ENCODE measurements around the gene MITF.
A peak's percentile ranks its signal among the peaks of the same experiment; 100 is the strongest.

MITF gene

DNA sequence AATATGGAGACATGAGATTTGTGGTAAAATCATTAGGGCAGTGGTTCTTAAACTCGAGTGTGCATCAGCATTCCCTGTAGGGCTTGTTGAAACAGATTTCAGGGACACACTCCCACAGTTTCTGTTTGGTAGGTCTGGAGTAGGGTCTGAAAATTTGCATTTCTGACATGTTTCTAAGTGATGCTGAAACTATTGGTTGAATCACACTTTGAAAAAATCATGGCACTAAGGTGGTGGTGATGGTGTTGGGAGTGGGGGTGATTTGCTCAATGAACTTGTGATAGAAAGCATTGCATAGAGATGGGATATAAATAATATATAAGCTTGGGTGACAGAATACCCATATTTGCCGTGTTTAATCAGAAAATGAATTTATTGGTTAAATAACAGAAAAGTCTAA, 11.3 kb downstream of the MITF start:
- peak overlapping the region in 1 of 2 experiments; percentile 84 for H3K4ac ChIP-seq (ENCODE audit: low read depth in 1 of 2, low read length in 2 of 2)
- H3K27ac ChIP-seq (ENCODE audit: low read length, poor library complexity, severe bottlenecking) = no peak overlapping the region
- H3K9ac ChIP-seq (ENCODE audit: low read length) = peak overlapping the region; percentile 59
- no peaks in the 10 kb centered on the region for H3K27me3 ChIP-seq (ENCODE audit: control insufficient read depth in 1 of 2, insufficient read depth in 1 of 2, low read length in 2 of 2)
- H4K91ac ChIP-seq (ENCODE audit: low read length) = no peak overlapping the region
- H2BK12ac ChIP-seq (ENCODE audit: low read length in 2 of 2) = no peak overlapping the region
- peaks cover 0 to 6% of the 10 kb centered on the region in 2 experiments for H3K36me3 ChIP-seq (ENCODE audit: control insufficient read depth in 1 of 2, insufficient read depth in 2 of 2, low read depth in 1 of 2, low read length in 2 of 2)
- H3K18ac ChIP-seq (ENCODE audit: low read depth in 1 of 2, low read length in 2 of 2) = no peak overlapping the region
- no peak overlapping the region for H2BK120ac ChIP-seq (ENCODE audit: low read depth, low read length)
- peaks cover 36% of the 10 kb centered on the region for H3K79me1 ChIP-seq (replicated peaks; ENCODE audit: low read length, poor library complexity, severe bottlenecking)
- 99% methylated on average over 2 of the region's 2 CpGs for WGBS
- H3K4me3 ChIP-seq (ENCODE audit: insufficient read depth in 1 of 2, low read depth in 1 of 2, low read length in 2 of 2) = no peak overlapping the region
- H3K23ac ChIP-seq (ENCODE audit: low read length in 2 of 2) = no peak overlapping the region
- H3K14ac ChIP-seq (ENCODE audit: low read length in 2 of 2) = no peak overlapping the region
- no peak for DNase-seq
- no peak overlapping the region for H4K8ac ChIP-seq (ENCODE audit: low read length)
- no peak overlapping the region for H2AK5ac ChIP-seq (ENCODE audit: low read length, severe bottlenecking)
- no peak overlapping the region for H2BK5ac ChIP-seq (ENCODE audit: low read depth, low read length, poor library complexity, severe bottlenecking)
- no peak overlapping the region for H3K4me2 ChIP-seq (ENCODE audit: low read length, poor library complexity, severe bottlenecking)
- H2BK15ac ChIP-seq (ENCODE audit: low read depth, poor library complexity, severe bottlenecking) = no peak overlapping the region
- peaks cover 2% of the 10 kb centered on the region for H3K9me3 ChIP-seq (ENCODE audit: control insufficient read depth, low read length)
- H3K4me1 ChIP-seq (ENCODE audit: control insufficient read depth, insufficient read depth, low read depth, low read length) = peaks cover 2% of the 10 kb centered on the region
- no peak overlapping the region for H2AFZ ChIP-seq (ENCODE audit: low read depth, low read length)

DNA sequence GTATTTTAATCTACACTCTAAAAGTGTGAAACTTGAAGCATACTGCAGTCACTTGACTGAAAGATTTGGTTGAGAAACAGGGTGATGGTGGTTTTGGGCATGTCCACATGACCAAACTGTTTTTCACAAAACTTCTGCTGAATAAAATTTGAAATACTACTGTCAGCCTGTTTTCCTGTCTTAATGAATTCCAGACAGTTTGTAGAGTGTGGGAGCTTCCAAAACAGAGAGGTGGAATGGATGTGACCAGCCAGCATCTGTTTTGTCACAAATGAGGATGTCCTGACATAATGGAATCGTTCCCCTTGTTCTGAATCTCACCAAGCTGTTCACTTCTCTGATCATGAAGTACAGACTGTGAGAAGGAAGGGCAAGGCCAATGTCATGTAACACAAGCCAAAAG, 11.8 kb downstream of the MITF start:
- Histone ChIP-seq H2AFZ (ENCODE audit: low read depth, low read length) (no peak overlapping the region), H4K91ac (ENCODE audit: low read length) (no peak overlapping the region), H3K4me2 (ENCODE audit: low read length, poor library complexity, severe bottlenecking) (no peak overlapping the region), H3K4ac (ENCODE audit: low read depth in 1 of 2, low read length in 2 of 2) (peak overlapping the region in 1 of 2 experiments; percentile 75), H3K4me3 (ENCODE audit: insufficient read depth in 1 of 2, low read depth in 1 of 2, low read length in 2 of 2) (no peak overlapping the region), H3K14ac (ENCODE audit: low read length in 2 of 2) (no peak overlapping the region), H3K18ac (ENCODE audit: low read depth in 1 of 2, low read length in 2 of 2) (no peak overlapping the region), H2BK5ac (ENCODE audit: low read depth, low read length, poor library complexity, severe bottlenecking) (no peak overlapping the region), H2AK5ac (ENCODE audit: low read length, severe bottlenecking) (no peak overlapping the region), H2BK15ac (ENCODE audit: low read depth, poor library complexity, severe bottlenecking) (no peak overlapping the region), H3K9me3 (ENCODE audit: control insufficient read depth, low read length) (peaks cover 2% of the 10 kb centered on the region), H3K27ac (ENCODE audit: low read length, poor library complexity, severe bottlenecking) (no peak overlapping the region), H2BK12ac (ENCODE audit: low read length in 2 of 2) (no peak overlapping the region), H3K79me1 (replicated peaks; ENCODE audit: low read length, poor library complexity, severe bottlenecking) (peaks cover 36% of the 10 kb centered on the region), H3K23ac (ENCODE audit: low read length in 2 of 2) (no peak overlapping the region), H4K8ac (ENCODE audit: low read length) (no peak overlapping the region), H3K36me3 (ENCODE audit: control insufficient read depth in 1 of 2, insufficient read depth in 2 of 2, low read depth in 1 of 2, low read length in 2 of 2) (peaks cover 0 to 6% of the 10 kb centered on the region in 2 experiments), H2BK120ac (ENCODE audit: low read depth, low read length) (no peak overlapping the region), H3K9ac (ENCODE audit: low read length) (peak overlapping the region; percentile 59), H3K27me3 (ENCODE audit: control insufficient read depth in 1 of 2, insufficient read depth in 1 of 2, low read length in 2 of 2) (no peaks in the 10 kb centered on the region), H3K4me1 (ENCODE audit: control insufficient read depth, insufficient read depth, low read depth, low read length) (peaks cover 2% of the 10 kb centered on the region)
- DNase-seq = no peak
- 83% methylated on average over 1 of the region's 1 CpG for WGBS

DNA sequence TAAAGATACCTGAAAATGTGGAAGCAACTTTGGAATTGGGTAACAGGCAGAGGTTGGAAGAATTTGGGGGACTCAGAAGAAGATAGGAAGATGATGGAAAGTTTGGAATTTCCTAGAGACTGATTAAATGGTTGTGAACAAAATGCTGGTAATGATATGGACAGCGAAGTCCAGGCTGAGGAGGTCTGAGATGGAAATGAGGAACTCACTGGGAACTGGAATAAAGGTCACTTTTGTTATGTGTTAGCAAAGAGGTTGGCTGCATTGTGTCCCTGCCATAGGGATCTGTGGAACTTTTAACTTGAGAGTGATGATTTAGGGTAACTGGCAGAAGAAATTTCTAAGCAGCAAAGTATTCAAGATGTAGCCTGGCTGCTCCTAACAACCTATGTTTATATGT, 13.0 kb downstream of the MITF start:
- Histone ChIP-seq H2BK15ac (ENCODE audit: low read depth, poor library complexity, severe bottlenecking) (no peak overlapping the region), H3K4me1 (ENCODE audit: control insufficient read depth, insufficient read depth, low read depth, low read length) (peaks cover 2% of the 10 kb centered on the region), H3K9me3 (ENCODE audit: control insufficient read depth, low read length) (peaks cover 2% of the 10 kb centered on the region), H2BK12ac (ENCODE audit: low read length in 2 of 2) (no peak overlapping the region), H2BK5ac (ENCODE audit: low read depth, low read length, poor library complexity, severe bottlenecking) (no peak overlapping the region), H3K36me3 (ENCODE audit: control insufficient read depth in 1 of 2, insufficient read depth in 2 of 2, low read depth in 1 of 2, low read length in 2 of 2) (peaks cover 0 to 6% of the 10 kb centered on the region in 2 experiments), H3K23ac (ENCODE audit: low read length in 2 of 2) (no peak overlapping the region), H2AK5ac (ENCODE audit: low read length, severe bottlenecking) (no peak overlapping the region), H3K4ac (ENCODE audit: low read depth in 1 of 2, low read length in 2 of 2) (no peak overlapping the region), H4K8ac (ENCODE audit: low read length) (no peak overlapping the region), H3K18ac (ENCODE audit: low read depth in 1 of 2, low read length in 2 of 2) (no peak overlapping the region), H4K91ac (ENCODE audit: low read length) (no peak overlapping the region), H3K79me1 (replicated peaks; ENCODE audit: low read length, poor library complexity, severe bottlenecking) (peaks cover 30% of the 10 kb centered on the region), H2BK120ac (ENCODE audit: low read depth, low read length) (no peak overlapping the region), H3K27me3 (ENCODE audit: control insufficient read depth in 1 of 2, insufficient read depth in 1 of 2, low read length in 2 of 2) (no peaks in the 10 kb centered on the region), H3K4me3 (ENCODE audit: insufficient read depth in 1 of 2, low read depth in 1 of 2, low read length in 2 of 2) (no peak overlapping the region), H3K9ac (ENCODE audit: low read length) (no peak overlapping the region), H2AFZ (ENCODE audit: low read depth, low read length) (no peak overlapping the region), H3K27ac (ENCODE audit: low read length, poor library complexity, severe bottlenecking) (no peak overlapping the region), H3K4me2 (ENCODE audit: low read length, poor library complexity, severe bottlenecking) (no peak overlapping the region), H3K14ac (ENCODE audit: low read length in 2 of 2) (no peak overlapping the region)
- WGBS = 93% methylated on average over 1 of the region's 1 CpG
- no peak for DNase-seq

DNA sequence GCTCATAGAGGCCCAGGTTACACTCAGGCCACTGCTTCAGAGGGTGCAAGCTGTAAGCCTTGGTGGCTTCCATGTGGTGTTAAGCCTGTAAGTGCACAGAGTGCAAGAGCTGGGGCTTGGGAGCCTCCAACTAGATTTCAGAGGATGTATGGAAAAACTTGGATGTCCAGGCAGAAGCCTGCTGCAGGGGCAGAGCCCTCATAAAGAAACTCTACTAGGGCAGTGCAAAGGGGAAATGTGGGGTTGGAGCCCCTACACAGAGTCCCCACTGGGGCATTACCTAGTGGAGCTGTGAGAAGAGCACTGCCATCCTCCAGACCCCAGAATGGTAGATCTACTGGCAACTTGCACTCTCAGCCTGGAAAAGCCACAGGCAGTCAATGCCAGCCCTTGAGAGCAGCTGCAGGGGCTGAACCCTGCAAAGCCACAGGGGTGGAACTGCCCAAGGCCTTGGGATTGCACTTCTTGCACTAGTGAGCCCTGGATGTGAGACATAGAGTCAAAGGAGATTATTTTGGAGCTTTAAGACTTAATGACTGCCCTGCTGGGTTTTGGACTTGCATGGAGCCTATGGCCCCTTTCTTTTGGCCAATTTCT, 14.0 kb downstream of the MITF start:
- Histone ChIP-seq H4K91ac (ENCODE audit: low read length) (no peak overlapping the region), H2AFZ (ENCODE audit: low read depth, low read length) (no peak overlapping the region), H3K79me1 (replicated peaks; ENCODE audit: low read length, poor library complexity, severe bottlenecking) (peaks cover 32% of the 10 kb centered on the region), H2BK15ac (ENCODE audit: low read depth, poor library complexity, severe bottlenecking) (no peak overlapping the region), H2AK5ac (ENCODE audit: low read length, severe bottlenecking) (no peak overlapping the region), H3K4me1 (ENCODE audit: control insufficient read depth, insufficient read depth, low read depth, low read length) (no peaks in the 10 kb centered on the region), H3K4me2 (ENCODE audit: low read length, poor library complexity, severe bottlenecking) (no peak overlapping the region), H2BK5ac (ENCODE audit: low read depth, low read length, poor library complexity, severe bottlenecking) (no peak overlapping the region), H3K27ac (ENCODE audit: low read length, poor library complexity, severe bottlenecking) (no peak overlapping the region), H3K4me3 (ENCODE audit: insufficient read depth in 1 of 2, low read depth in 1 of 2, low read length in 2 of 2) (no peak overlapping the region), H3K4ac (ENCODE audit: low read depth in 1 of 2, low read length in 2 of 2) (no peak overlapping the region), H3K27me3 (ENCODE audit: control insufficient read depth in 1 of 2, insufficient read depth in 1 of 2, low read length in 2 of 2) (no peaks in the 10 kb centered on the region), H2BK120ac (ENCODE audit: low read depth, low read length) (no peak overlapping the region), H3K36me3 (ENCODE audit: control insufficient read depth in 1 of 2, insufficient read depth in 2 of 2, low read depth in 1 of 2, low read length in 2 of 2) (peaks cover 0 to 6% of the 10 kb centered on the region in 2 experiments), H4K8ac (ENCODE audit: low read length) (no peak overlapping the region), H3K18ac (ENCODE audit: low read depth in 1 of 2, low read length in 2 of 2) (no peak overlapping the region), H3K23ac (ENCODE audit: low read length in 2 of 2) (no peak overlapping the region), H3K9ac (ENCODE audit: low read length) (no peak overlapping the region), H3K9me3 (ENCODE audit: control insufficient read depth, low read length) (peaks cover 2% of the 10 kb centered on the region), H2BK12ac (ENCODE audit: low read length in 2 of 2) (peak overlapping the region in 1 of 2 experiments; percentile 37), H3K14ac (ENCODE audit: low read length in 2 of 2) (no peak overlapping the region)
- no peak for DNase-seq
